ENCODE measurements around the gene EIF6.

The EIF6 gene

DNA sequence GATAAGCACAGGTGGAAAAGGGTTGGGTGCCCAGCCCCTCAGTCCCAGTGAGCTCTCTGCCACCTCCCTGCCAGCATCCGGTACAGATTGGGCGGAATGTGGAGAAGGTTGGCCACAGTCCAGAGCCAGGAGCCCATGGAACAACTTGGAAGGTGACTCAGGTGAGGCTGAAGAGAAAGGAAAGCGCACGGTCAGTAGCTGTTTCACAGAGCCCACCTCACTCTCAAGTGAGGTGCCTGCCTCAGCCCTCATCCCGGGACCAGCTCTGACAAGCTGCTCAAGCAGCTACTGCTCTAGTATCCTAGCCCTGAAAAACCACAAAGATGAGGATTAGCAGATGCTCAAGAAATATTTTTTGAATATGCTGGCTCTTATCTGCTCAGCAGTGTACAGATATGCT is 5.5 kb downstream of the EIF6 start:
- Histone ChIP-seq H3K4me3 (IDR thresholded peaks at IDR 0.05; ENCODE audit: insufficient read depth, low read depth, low read length) (no peak overlapping the region), H3K79me2 (ENCODE audit: insufficient read depth, low read depth) (peaks cover 30% of the 10 kb centered on the region), H3K4me2 (no peak overlapping the region), H4K20me1 (ENCODE audit: insufficient read depth) (no peaks in the 10 kb centered on the region), H3K27ac (no peak overlapping the region), H3K4me1 (ENCODE audit: low read depth, poor library complexity, severe bottlenecking) (peaks cover 19% of the 10 kb centered on the region), H3K36me3 (ENCODE audit: insufficient read depth) (peaks cover 26% of the 10 kb centered on the region; the same call in 1 of the 2 replicates), H2AFZ (ENCODE audit: low read depth) (no peak overlapping the region), H3K9ac (no peak overlapping the region), H3K27me3 (ENCODE audit: insufficient read depth, low read depth) (no peaks in the 10 kb centered on the region)
- TF ChIP-seq, protein P1, sequence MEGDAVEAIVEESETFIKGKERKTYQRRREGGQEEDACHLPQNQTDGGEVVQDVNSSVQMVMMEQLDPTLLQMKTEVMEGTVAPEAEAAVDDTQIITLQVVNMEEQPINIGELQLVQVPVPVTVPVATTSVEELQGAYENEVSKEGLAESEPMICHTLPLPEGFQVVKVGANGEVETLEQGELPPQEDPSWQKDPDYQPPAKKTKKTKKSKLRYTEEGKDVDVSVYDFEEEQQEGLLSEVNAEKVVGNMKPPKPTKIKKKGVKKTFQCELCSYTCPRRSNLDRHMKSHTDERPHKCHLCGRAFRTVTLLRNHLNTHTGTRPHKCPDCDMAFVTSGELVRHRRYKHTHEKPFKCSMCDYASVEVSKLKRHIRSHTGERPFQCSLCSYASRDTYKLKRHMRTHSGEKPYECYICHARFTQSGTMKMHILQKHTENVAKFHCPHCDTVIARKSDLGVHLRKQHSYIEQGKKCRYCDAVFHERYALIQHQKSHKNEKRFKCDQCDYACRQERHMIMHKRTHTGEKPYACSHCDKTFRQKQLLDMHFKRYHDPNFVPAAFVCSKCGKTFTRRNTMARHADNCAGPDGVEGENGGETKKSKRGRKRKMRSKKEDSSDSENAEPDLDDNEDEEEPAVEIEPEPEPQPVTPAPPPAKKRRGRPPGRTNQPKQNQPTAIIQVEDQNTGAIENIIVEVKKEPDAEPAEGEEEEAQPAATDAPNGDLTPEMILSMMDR (conservative IDR thresholded peaks at IDR 0.05; ENCODE audit: low read depth, low read length), result no peak

DNA sequence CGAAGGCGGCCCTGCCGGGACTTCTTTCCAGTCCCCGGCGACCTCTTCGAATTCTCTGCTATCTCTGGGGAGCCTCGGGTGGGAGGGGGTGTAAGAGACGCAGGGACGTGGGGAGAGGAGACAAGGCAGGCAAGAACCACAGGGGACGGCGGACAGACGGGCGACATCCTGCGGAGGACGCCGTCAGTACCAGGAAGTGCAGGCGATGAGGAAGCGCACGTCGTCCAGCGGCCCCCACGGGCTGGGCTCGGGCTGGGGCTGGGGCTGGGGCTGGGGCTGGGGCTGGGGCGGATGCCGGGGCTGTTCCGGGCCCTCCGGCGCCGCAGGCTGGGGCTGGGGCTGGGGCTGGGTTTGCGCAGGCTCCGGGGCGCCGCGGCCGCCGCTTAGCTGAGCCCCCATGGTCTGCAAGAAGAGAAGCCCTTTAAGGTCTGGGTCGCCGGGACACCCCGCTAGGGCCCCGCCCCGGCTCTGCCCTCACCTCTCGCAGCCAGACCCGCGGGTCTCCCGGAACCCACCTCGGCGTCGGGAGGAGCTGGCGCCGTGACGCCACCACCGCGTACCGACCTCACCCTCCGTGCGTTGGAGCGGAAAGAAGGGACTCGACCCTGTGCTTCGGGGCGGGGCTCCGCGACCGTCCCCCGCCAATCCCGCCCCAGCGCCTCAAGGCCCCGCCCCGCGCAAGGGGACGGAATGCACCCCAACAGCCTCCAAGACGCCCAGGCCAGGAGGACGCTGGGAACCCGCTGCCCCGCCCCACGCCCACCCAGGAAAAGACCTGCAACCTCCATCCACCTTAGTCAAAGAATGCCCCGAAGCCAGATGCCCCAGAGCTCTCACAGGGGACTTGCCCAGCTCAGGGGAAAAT is 6.8 kb downstream of the EIF6 start, which contains the start of gene MMP24OS:
Gene MMP24OS, minus strand, starts transcription at position 592 of the 865 bp plus-strand sequence. Its CDS starts 193 bp downstream, at position 399.
- Histone ChIP-seq H3K36me3 (ENCODE audit: insufficient read depth) (peaks cover 26% of the 10 kb centered on the region; the same call in 1 of the 2 replicates), H3K27ac (peak within 1 kb of the TSS; percentile 57), H3K4me2 (peak within 1 kb of the TSS; percentile 82), H4K20me1 (ENCODE audit: insufficient read depth) (no peaks in the 10 kb centered on the region), H2AFZ (ENCODE audit: low read depth) (peak within 1 kb of the TSS; percentile 36; the same call in 1 of the 2 replicates), H3K27me3 (ENCODE audit: insufficient read depth, low read depth) (no peaks in the 10 kb centered on the region), H3K9ac (peak within 1 kb of the TSS; percentile 44; the same call in 1 of the 2 replicates), H3K79me2 (ENCODE audit: insufficient read depth, low read depth) (peaks cover 17% of the 10 kb centered on the region; the same call in 1 of the 2 replicates), H3K4me1 (ENCODE audit: low read depth, poor library complexity, severe bottlenecking) (peaks cover 10% of the 10 kb centered on the region), H3K4me3 (IDR thresholded peaks at IDR 0.05; ENCODE audit: insufficient read depth, low read depth, low read length) (no peak within 1 kb of the TSS)
- TF ChIP-seq, protein P1 (conservative IDR thresholded peaks at IDR 0.05; ENCODE audit: low read depth, low read length), result no peak

DNA sequence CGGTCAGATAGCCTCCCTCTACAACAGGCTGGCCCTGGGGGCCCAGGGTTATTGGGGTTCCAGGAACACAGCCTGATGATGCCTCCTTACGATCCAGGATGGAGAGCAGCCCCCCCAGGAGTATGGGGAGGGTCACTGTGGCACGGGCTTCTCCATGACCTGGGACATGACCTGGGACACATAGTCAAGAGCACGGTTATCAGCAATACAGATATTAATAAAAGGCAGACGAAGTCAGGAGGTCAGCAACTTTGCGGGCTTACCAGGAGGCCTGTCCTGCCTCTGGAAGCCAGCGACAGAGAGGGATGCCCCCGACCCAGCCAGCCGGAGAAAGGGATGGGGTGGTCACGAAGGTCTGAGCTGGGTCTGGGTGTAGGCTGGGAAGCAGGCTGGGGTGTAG is 7.4 kb downstream of the EIF6 start:
- H3K4me1 ChIP-seq (ENCODE audit: low read depth, poor library complexity, severe bottlenecking), result peaks cover 9% of the 10 kb centered on the region
- peak overlapping the region; percentile 82 for H3K4me2 ChIP-seq
- H3K36me3 ChIP-seq (ENCODE audit: insufficient read depth), result peaks cover 21% of the 10 kb centered on the region; the same call in 1 of the 2 replicates
- H2AFZ ChIP-seq (ENCODE audit: low read depth), result peak overlapping the region; percentile 36; the same call in 1 of the 2 replicates
- no peaks in the 10 kb centered on the region for H4K20me1 ChIP-seq (ENCODE audit: insufficient read depth)
- H3K27me3 ChIP-seq (ENCODE audit: insufficient read depth, low read depth), result no peaks in the 10 kb centered on the region
- peak overlapping the region; percentile 57 for H3K27ac ChIP-seq
- H3K4me3 ChIP-seq (IDR thresholded peaks at IDR 0.05; ENCODE audit: insufficient read depth, low read depth, low read length), result no peak overlapping the region
- TF ChIP-seq, protein P1 (conservative IDR thresholded peaks at IDR 0.05; ENCODE audit: low read depth, low read length), result no peak
- H3K79me2 ChIP-seq (ENCODE audit: insufficient read depth, low read depth), result peaks cover 11% of the 10 kb centered on the region; the same call in 1 of the 2 replicates
- H3K9ac ChIP-seq, result peak overlapping the region; percentile 44; the same call in 1 of the 2 replicates

DNA sequence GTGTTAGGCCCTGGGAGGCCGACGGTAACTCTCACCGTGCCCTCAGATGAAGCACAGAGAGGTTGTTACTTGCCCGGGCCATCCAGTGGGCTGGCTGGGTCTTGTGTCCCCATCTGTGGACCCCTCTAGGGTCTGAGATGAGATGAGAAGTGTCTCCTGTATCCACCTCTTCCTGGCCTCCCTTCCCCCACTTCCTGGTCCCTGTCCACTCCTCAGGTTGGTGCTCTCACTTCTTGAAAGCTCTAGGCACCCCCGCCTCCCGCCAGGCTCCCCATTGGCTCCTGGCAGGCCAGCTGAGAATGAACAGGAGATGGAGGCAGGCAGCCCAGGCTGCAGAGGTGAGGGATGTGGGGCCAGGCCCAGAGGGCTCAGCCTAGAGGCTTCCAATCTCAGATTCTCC is 8.2 kb downstream of the EIF6 start:
- H3K79me2 ChIP-seq (ENCODE audit: insufficient read depth, low read depth), result peaks cover 5% of the 10 kb centered on the region; the same call in 1 of the 2 replicates
- TF ChIP-seq, protein P1 (conservative IDR thresholded peaks at IDR 0.05; ENCODE audit: low read depth, low read length), result no peak
- H3K36me3 ChIP-seq (ENCODE audit: insufficient read depth), result peaks cover 21% of the 10 kb centered on the region; the same call in 1 of the 2 replicates
- no peak overlapping the region for H2AFZ ChIP-seq (ENCODE audit: low read depth)
- no peaks in the 10 kb centered on the region for H4K20me1 ChIP-seq (ENCODE audit: insufficient read depth)
- H3K4me1 ChIP-seq (ENCODE audit: low read depth, poor library complexity, severe bottlenecking), result peaks cover 9% of the 10 kb centered on the region
- peak overlapping the region; percentile 82 for H3K4me2 ChIP-seq
- H3K27ac ChIP-seq, result no peak overlapping the region
- H3K9ac ChIP-seq, result no peak overlapping the region
- H3K27me3 ChIP-seq (ENCODE audit: insufficient read depth, low read depth), result no peaks in the 10 kb centered on the region
- H3K4me3 ChIP-seq (IDR thresholded peaks at IDR 0.05; ENCODE audit: insufficient read depth, low read depth, low read length), result no peak overlapping the region

Measured in KMS-11 (cell line).